ENCODE measurements around the gene MRTFA. TPM values are rescaled to one million over a fixed set of nuclear protein-coding genes. Genes with fewer than 3 reads are reported as not detected.
A peak's percentile ranks its signal among the peaks of the same experiment; 100 is the strongest.
"Not testable (repeated sequence)": the region's sequence is repeated elsewhere in the genome, so short reads cannot be mapped to it uniquely, and the experiment has no call there.

MRTFA gene
- total RNA-seq, 1 donor from 2014 or later, result 19.7 TPM

DNA sequence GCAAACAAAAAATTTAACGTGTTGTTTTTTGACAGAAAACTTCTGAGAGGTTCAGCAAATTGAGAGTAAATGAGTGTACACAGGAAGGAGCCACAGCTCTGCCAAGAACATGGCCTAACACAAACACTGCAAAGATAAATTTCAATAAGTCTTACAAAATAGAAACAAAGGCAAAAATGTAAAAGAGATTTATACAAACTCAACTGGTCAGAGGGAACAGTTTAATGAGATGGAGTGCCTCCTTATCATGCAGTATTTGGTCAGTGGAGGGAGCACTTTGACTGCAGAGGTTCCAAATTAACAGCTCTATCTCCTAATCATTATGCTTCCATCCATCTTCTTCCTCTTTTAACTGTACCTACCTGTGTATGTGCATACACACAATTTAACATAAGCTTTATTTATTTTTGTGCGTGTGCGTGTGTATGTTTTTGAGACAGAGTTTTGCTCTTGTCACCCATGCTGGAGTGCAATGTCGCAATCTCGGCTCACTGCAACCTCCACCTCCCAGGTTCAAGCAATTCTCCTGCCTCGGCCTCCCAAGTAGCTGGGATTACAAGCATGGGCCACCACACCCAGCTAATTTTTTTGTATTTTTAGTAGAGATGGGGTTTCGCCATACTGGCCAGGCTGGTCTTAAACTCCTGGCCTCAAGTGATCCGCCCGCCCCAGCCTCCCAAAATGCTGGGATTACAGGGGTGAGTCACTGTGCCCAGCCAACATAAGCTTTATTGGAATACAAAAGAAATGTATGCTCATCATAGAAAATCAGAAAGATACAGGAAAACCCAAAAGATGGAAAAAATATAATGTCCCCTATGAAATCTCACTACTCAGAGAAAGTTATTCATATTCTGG is 111.9 kb downstream of the MRTFA start:
- DNase-seq (ENCODE audit: low read depth, low spot score), result no peak

DNA sequence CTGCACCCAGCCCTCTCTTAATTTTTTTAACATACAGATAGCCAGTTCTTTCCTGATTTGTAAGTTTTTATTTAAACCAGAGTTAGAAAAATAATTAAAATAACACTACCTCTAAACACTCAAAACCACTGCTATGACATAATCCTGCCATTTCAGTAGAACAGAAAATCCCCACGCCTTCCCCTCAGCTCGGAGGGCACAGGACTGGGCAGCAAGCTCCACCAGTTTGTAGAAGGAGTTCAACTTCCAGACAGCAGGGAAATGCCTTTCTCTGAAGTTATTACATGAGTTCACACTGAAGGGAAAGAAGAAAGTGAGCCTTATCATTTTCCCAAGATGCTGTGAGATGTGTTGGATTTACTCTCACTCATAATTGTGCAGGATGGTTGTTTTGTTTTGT is 114.4 kb downstream of the MRTFA start:
- no peak for DNase-seq (ENCODE audit: low read depth, low spot score)

DNA sequence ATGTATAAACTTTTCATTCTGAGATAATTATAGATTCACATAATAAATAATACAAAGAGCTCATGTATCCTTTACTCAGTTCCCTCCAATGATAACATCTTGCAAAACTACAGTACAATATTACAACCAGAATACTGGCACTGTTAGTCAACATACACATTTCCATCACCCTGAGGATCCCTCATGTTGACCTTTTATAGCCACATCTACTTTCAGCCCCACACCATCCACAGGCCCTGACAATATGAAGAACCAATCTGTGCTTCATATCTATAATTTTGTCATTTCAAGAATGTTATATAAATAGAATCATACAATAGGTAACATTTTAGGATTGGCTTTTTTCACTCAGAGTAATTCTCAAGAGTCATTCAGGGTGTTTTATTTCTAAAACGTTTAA is 115.5 kb downstream of the MRTFA start:
- DNase-seq (ENCODE audit: low read depth, low spot score), result no peak

DNA sequence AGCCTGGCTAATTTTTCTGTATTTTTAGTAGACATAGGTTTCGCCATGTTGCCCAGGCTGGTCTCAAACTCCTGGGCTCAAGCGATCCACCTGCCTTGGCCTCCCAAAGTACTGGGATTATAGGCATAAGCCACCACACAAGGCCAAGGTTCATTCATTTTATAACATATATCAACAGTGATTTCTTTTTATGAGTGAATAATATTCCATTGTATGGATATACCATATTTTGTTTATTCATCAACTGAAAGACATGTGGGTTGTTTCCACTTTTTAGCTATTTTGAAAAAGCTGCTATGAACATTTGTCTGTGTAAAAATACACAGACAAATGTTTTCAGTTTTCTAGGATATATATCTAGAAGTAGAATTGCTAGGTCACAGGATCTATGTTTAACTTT is 116.0 kb downstream of the MRTFA start:
- DNase-seq (ENCODE audit: low read depth, low spot score), result no peak

DNA sequence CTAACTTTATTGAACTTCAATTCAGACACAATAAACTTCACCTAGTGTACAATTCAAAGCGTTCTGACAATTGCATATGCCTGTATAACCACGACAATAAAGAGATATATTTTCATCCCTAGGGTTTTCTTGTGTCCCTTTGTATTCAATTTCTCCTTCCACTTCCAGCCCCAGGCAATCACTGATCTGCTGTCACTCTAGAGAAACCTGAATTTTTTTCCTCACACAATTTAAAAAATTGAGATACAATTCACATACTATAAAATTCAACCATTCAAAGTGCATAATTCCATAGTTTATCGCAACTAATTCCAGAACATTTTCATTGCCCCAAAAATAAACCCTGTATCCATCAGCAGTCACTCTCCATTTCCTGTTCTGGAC is 116.6 kb downstream of the MRTFA start:
- no peak for DNase-seq (ENCODE audit: low read depth, low spot score)

DNA sequence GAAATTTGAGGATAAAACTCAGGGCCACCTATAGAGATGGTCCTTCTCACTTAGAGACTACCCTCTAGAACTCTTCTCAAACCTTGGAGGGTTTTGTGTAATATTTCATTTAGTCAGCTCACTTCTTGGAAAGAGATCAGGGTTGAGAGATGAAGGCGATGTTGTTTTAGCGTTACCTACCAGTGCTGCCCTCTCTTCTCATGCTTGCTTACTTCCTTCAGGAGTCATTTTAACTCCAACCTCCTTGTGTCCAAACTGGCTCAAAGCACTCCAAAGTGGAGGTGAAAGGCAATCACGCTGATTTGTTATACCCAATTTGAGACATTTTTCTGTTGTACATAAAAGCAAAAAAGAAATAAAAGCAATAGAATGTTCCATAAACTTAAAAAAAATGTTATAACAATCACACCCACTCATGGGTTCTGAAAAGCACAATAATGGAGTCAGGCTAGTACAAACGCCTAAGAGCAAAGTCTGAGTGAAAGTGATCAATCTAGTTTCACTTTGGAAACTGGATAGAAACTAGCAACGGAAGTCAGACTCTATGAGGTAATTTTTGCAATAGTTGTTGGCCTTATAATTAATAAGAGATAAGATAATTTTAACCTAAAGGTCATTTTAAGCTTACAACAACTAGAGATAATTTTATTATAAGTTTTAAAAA is 117.1 kb downstream of the MRTFA start:
- no peak for DNase-seq (ENCODE audit: low read depth, low spot score)

DNA sequence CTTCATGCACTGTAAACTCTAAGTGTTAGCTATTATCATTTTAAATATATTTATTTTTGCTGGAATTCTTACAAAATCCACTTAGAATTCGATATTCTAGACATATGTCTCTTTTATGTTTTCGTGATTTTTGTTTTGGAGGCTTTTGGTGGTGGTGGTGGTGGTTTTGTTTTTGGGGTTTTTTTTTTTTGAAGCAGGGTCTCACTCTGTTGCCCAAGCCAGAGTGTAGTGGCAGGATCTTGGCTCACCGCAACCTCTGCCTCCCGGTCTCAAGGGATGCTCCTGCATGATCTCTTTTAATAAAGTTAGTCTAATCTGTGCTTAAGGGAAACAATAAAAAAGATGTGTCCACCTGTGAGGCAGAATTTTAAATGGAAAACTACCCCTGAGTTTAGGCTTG is 117.7 kb downstream of the MRTFA start:
- no peak for DNase-seq (ENCODE audit: low read depth, low spot score)

DNA sequence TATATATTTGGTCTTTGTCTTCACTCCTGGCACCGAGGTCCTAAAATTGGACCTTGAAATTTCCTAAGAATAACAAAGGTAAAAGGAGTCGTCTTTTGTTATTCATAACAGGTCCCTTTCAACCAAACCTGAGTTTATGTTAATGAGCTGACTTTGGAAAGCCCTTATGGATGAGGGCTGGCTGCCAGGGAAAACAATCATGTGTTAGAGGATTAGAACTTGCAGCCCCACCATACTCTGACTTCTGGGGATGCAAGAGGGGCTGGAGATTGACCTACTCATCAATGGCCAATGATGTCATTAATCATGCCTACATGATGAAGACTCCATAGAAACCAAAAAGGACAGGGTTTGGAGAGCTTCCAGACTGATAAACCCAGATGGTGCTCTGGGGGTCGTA is 118.9 kb downstream of the MRTFA start:
- no peak for DNase-seq (ENCODE audit: low read depth, low spot score)

DNA sequence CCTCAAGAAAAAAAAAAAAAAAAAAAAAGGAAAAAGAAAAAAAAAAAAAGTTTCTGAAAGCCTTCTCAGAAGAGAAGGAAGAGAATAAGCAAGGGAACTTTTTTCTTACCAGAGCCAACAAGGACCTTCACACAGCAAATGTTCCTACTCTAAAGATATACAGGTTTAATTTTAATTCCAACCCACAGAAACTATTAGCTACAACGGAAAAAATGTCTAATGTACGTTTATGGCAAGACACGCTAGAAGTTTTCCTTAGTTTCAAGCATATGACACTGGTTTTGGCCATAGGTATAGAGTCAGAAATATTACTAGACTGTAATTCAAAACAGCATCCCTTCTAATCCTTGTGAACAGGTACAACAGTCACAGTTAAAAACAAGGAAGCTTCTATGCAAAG is 120.1 kb downstream of the MRTFA start:
- DNase-seq (ENCODE audit: low read depth, low spot score), result no peak

DNA sequence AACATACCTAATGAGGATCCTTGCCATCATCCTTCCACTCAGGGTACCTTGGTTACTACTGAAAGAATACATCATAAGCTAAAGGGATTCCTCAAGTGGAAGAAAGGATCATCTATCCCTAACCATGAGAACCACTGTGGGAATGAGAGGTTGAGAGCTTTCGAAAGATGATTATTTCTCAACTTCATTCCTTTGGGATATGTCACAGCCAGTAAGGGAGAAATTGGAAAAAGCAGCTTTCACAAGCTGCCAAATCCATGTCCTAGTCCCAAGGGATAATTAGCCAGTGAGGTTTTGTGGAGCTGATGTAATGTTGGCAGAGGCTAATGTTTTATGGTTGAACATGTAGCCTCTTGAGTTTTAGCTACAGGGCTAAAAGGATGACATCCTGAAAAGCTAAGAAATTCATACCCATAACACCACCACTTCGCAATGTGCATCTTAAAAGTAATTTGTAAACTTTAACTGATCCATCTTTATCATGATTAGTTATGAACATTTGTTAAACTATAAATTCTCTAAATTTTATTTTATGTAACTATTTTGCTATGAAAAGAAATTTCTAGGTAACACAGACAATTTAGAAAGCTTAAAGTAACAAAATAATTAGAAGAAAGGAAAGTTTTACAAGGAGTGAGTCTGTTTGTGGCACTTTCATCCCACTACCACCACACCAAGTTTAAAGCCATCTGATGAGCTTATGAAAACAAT is 123.9 kb downstream of the MRTFA start:
- no peak for DNase-seq (ENCODE audit: low read depth, low spot score)

DNA sequence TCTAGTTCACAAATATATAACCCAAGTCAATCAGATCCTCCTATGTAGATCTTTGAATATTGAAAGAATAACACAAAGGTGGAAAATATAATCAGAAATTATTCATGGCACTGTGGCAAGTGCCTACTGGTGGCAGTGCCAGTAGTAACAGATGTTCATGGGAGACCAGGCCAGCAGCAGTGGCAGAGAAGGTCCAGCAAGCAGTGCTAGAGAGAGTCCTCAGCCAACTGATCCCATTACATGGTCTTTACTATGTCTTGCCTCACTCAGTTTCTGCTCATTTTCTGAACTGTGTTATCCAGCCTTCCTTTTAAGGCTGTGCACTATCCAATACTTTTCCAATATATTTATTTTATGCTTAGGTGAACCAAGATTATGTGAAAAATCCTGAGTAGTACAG is 124.9 kb downstream of the MRTFA start:
- no peak for DNase-seq (ENCODE audit: low read depth, low spot score)

DNA sequence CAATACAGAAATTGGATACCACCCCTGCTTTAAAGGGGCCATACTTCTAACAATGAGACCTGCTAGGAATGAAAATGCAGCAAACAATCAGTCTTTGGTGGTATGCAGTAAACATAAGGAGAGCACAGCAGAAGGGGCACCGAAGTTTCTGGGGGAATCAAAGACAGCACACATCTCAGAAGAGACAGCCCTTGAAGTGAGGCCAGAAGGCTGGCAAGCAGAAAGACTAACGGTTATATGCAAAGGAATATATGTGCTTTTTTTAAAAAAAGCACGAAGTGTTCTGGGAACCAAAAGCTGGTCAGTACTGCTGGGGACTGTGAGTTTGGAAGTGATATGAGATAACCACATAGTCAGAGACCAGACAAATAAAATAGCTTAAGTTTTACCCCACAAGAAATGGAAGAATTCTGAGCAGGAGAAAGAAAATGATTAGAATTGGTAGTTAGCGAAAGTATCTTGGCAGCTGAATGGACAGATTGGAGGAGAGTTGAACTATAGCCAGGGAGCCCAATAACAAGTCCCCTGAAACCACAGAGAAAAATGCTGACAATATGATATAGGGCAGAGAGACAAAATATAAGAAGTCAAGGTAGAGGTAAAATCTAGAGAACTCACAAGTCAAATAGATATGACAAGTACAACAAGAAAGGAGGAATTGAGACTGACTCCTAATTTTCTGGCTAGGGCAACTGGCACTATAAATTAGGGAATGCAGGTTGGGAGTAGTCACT is 125.7 kb downstream of the MRTFA start:
- DNase-seq (ENCODE audit: low read depth, low spot score), result no peak

DNA sequence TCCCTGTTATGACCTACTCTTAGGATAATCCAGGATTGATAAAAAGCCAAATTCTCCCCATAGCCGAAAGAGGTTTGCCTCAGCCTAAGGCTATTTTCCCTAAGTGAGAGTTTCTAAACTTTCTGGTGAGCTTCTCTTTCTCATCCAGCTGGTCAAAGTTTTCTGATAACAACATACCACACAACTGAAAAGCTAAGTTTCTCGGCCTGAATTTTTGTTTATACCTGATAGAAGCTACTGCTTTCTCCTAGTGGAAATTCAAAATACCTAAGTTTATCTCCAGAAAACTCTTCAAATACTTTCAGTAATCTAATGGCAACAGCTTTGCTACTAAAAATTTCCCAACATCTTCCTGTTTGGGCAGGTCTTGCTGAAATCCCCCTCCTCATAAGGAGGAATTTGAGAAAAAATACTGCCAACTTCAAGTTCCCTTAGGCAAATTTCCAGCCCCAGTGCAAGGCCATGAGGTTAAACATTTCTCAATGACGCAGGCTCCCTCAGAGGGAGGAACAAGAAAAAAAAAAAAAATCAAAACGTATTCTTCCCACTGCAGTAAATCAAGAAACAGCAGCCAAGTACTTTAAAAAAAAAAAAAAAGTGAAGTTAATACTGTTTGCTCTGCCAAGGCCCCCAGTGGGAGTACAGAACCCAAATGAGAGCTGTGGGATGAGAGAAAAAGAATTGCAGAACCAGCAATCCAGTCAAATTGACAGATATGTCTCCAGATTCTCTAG is 127.0 kb downstream of the MRTFA start:
- DNase-seq (ENCODE audit: low read depth, low spot score), result no peak

DNA sequence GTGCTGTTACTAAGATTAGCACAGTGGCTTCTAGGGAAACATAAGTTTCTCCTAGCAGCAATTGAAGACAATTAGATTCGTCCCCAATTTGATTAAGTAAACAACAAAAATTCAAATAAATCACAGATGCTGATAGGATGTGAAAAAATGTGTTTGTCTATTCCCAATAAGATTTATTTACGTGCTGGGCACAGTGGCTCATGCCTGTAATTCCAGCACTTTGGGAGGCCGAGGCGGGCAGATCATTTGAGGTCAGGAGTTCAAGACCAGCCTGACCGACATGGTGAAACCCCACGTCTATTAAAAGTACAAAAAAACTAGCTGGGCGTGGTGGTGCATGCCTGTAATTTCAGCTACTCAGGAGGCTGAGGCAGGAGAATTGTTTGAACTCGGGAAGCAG is 128.5 kb downstream of the MRTFA start:
- not testable (repeated sequence) for DNase-seq (ENCODE audit: low read depth, low spot score)

DNA sequence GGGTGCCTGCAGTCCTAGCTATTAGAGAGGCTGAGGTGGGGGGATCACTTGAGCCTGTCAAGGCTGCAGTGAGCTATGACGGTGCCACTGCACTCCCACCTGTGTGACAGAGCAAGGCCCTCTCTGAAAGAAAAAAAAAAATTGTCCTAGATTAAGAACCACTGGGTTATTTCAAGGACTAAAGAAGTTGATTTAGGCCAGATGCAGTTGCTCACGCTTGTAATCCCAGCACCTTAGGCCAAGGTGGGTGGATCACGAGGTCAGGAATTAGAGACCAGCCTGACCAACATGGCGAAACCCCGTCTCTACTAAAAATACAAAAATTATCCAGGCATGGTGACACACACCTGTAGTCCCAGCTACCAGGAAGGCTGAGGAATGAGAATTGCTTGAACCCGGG is 129.0 kb downstream of the MRTFA start:
- DNase-seq (ENCODE audit: low read depth, low spot score), result no peak

DNA sequence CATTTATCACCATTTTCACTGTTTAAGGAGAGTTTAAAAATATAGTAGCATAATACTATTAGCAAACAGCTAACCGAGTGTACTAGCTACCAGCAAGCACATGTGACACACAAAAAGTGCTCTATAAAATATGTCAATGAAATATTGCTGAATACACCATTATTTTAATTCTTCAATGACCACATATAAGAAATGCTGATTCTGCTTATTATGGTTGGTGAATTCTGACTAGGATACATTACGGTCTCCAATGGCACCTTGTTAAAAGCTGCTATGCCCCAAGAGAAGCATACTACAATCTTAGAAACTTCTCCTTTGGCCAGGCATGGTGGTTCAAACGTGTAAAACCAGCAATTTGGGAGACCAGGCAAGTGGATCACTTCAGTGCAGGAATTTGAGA is 129.8 kb downstream of the MRTFA start:
- no peak for DNase-seq (ENCODE audit: low read depth, low spot score)

DNA sequence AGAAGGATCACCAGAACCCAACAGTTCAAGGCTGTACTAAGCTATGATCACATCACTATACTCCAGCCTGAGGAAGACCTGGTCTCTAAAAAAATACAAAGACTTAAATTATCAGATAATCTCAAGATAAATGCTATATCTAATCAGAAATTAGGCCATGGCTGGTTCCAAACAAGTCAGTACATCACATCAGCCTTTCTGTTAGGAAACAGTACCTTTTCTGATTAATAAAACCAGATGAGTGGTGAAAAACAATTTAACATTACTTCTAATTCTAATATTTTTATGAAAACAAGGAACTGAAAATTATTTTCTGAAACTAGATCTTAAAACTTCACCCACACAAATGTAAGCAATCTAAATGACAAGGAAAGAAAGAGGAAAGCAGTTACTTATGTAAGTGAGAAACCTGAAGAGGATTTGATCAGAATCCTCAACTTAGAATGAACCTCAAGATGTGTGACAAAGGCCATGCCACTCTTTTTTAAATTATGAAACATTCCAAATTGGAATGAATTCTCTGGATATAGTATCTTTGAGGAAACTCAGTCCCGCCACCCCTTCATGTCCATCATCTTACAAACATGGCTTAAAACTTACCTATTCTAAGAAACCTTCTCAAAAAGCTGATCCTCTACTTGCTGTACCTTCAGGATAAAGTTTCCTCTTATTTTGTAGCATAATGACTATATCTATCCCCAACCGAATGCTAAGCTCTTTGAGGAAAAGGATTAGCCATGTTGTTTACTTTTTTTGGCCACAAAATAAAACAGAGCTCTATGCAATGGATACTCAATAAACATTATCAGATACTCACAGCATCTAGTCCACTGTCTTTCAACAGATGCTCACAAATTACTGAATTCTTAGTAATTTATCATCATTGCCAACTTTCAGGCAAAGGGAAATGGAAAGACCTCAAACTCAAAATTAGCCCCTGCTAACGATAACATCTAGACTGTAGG is 132.0 kb downstream of the MRTFA start:
- DNase-seq (ENCODE audit: low read depth, low spot score), result no peak

DNA sequence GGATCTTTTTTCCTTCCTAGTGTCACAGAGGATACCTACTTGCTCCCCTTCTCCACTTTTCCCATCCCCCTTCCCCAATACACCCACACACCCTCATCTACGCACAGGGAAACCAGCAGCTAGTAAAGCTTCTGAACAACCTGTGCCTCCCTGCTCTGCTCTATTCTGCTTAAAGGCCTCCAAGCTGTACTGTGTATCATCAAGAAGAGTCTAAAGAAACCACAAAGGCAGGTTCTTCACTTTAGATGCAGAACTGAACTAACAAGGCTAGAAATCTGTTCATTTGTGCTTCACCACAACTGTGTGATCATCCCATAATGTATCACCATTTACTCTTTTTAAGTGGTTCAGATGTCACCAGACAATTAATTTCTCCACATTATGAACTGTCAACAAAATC is 133.6 kb downstream of the MRTFA start:
- no peak for DNase-seq (ENCODE audit: low read depth, low spot score)

DNA sequence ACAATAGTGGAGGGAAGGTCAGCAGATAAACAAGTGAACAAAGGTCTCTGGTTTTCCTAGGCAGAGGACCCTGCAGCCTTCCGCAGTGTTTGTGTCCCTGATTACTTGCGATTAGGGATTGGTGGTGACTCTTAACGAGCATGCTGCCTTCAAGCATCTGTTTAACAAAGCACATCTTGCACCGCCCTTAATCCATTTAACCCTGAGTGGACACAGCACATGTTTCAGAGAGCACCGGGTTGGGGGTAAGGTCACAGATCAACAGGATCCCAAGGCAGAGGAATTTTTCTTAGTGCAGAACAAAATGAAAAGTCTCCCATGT is 136.1 kb downstream of the MRTFA start:
- not testable (repeated sequence) for DNase-seq (ENCODE audit: low read depth, low spot score)

DNA sequence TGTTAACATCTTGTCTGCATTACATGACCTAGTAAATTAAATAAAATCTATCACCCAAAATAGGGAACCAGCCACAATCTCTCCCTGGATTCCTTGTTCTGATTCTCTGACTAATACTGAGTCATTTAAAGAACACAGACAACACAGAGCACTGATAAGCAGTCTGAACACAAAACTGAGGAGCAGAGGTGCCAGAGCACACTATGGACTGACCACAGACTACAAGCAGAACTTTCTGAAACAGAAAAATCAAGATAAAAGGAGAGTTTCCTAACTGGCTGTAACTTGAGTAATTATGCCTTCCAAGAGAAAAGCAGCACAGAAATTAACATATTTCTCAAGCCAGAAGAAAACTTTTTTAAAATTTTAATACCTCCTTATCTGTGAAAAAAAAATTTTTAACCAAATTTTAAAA is 137.3 kb downstream of the MRTFA start:
- DNase-seq (ENCODE audit: low read depth, low spot score), result peak; percentile 58
